Liver (tissue), 9 donors: ENCODE measurements around the gene PRAMEF17. TPM values are rescaled to one million over a fixed set of nuclear protein-coding genes. Genes with fewer than 3 reads are reported as not detected.
"Not testable (repeated sequence)": the region's sequence is repeated elsewhere in the genome, so short reads cannot be mapped to it uniquely, and the experiment has no call there.

ENCODE experiments used
- DNase-seq: peaks from one replicate; pipeline ENCODE4 v3.0.0-alpha.2; 2017; ENCODE audit warnings: low spot score
- H3K27ac ChIP-seq, 2 donors: one replicate each; pipeline ENCODE4 v1.7.0; 2013; ENCODE audit warnings: inconsistent platforms in 2 of 2, low read length in 2 of 2, control low read depth in 1 of 2, low read depth in 1 of 2, mild to moderate bottlenecking in 1 of 2
- H3K27me3 ChIP-seq, 4 donors: one replicate each; pipeline versions ENCODE4 v1.6.1 to v1.7.0; 2013; ENCODE audit warnings: low read length in 3 of 4, inconsistent platforms in 1 of 4, mild to moderate bottlenecking in 1 of 4, moderate library complexity in 1 of 4; ENCODE audit not compliant: control insufficient read depth in 4 of 4, insufficient read depth in 4 of 4
- H3K36me3 ChIP-seq, 4 donors: one replicate each; pipeline versions ENCODE4 v1.6.1 to v1.7.0; 2013; ENCODE audit warnings: low read length in 3 of 4, mild to moderate bottlenecking in 3 of 4, low read depth in 1 of 4, moderate library complexity in 1 of 4; ENCODE audit not compliant: control insufficient read depth in 4 of 4, insufficient read depth in 3 of 4
- H3K4me1 ChIP-seq, 4 donors: one replicate each; pipeline versions ENCODE4 v1.6.1 to v1.7.0; 2013; ENCODE audit warnings: low read length in 3 of 4, mild to moderate bottlenecking in 3 of 4, moderate library complexity in 1 of 4; ENCODE audit not compliant: control insufficient read depth in 4 of 4, insufficient read depth in 4 of 4
- H3K4me3 ChIP-seq, 3 donors: one replicate each; pipeline versions ENCODE4 v1.6.1 to v1.7.0; 2013; ENCODE audit warnings: low read length in 3 of 3, control low read depth in 1 of 3, low read depth in 1 of 3, mild to moderate bottlenecking in 1 of 3
- H3K9ac ChIP-seq, 2 donors: one replicate each; pipeline ENCODE4 v1.7.0; 2013; ENCODE audit warnings: low read length in 2 of 2, mild to moderate bottlenecking in 2 of 2, moderate library complexity in 2 of 2, control low read depth in 1 of 2, low read depth in 1 of 2
- H3K9me3 ChIP-seq, 4 donors: one replicate each; pipeline versions ENCODE4 v1.6.1 to v1.7.0; 2013; ENCODE audit warnings: low read length in 3 of 4; ENCODE audit not compliant: control insufficient read depth in 4 of 4
- CTCF ChIP-seq: fragments of 150-350 bp; IDR thresholded peaks from 2 replicates; pipeline ENCODE4 v1.5.1; 2017; ENCODE audit warnings: improper control_type of control experiment, low read depth, low read length; ENCODE audit not compliant: missing input control
- RAD21 ChIP-seq, 2 donors: IDR thresholded peaks; 2 replicates each; pipeline ENCODE4 v1.6.1; 2016; ENCODE audit warnings: antibody characterized with exemption in 2 of 2, mild to moderate bottlenecking in 2 of 2
- WGBS: extraction: QIAGEN DNeasy Blood & Tissue Kit; methylation state at CpG from one replicate; pipeline ENCODE4 v1.1.7; 2013; 5-methylcytosine and 5-hydroxymethylcytosine counted together
- polyA plus RNA-seq, 2 donors: library from polyadenylated mRNA; stranded (reverse) in 1 of 2; unstranded in 1 of 2; fragments of 200-250 nt in 1 of 2; fragments of >200 nt in 1 of 2; fragmentation: Nextera tagmentation in 1 of 2; extraction: Ambion mirVana in 1 of 2; gene quantifications; one replicate each; pipeline versions ENCODE4 v1.2.1 to v1.2.3, GENCODE V29; 2013 to 2015
- total RNA-seq, 2 donors: library from RNA; depleted of rRNA; stranded (reverse); fragments of >200 nt; gene quantifications; one replicate each; pipeline ENCODE4 v1.2.3, GENCODE V29; 2014
- donor health status: healthy.
- donor health status: healthy.
- donor health status: healthy.
- donor health status: healthy.
- donor health status: healthy.

Gene PRAMEF17
- total RNA-seq: not detected
- polyA plus RNA-seq: not detected

GRCh38 chr1:13389332-13389731 is at the start of gene PRAMEF17:
PRAMEF17 (plus strand) TSS chr1:13389632; CDS start chr1:13389658, 26 bp downstream.
- H3K27me3 ChIP-seq, H3K4me1 ChIP-seq, DNase-seq, H3K36me3 ChIP-seq, H3K9me3 ChIP-seq, H3K27ac ChIP-seq, H3K9ac ChIP-seq, H3K4me3 ChIP-seq: not testable (repeated sequence)

GRCh38 chr1:13342496-13342895 is 46.9 kb upstream of the PRAMEF17 start:
- not testable (repeated sequence) for H3K36me3 ChIP-seq, H3K27me3 ChIP-seq, DNase-seq, H3K27ac ChIP-seq, H3K9ac ChIP-seq, H3K4me1 ChIP-seq, H3K4me3 ChIP-seq, H3K9me3 ChIP-seq
- WGBS: 82% methylated on average over 8 of the region's 8 CpGs

GRCh38 chr1:13347034-13347433 is 42.4 kb upstream of the PRAMEF17 start, which contains the start of gene PRAMEF14:
PRAMEF14 (minus strand) TSS chr1:13347134; CDS start chr1:13345314, 1,820 bp downstream.
- not testable (repeated sequence) for H3K4me1 ChIP-seq, H3K4me3 ChIP-seq, H3K9me3 ChIP-seq, H3K27me3 ChIP-seq, H3K27ac ChIP-seq, H3K9ac ChIP-seq, DNase-seq, H3K36me3 ChIP-seq
- 68% methylated on average over 7 of the region's 7 CpGs for whole genome bisulfite sequencing

- DNase-seq, H3K27ac ChIP-seq, H3K4me3 ChIP-seq, H3K9ac ChIP-seq, H3K27me3 ChIP-seq, H3K9me3 ChIP-seq, H3K4me1 ChIP-seq, H3K36me3 ChIP-seq: not testable (repeated sequence)
- 90% methylated on average over 8 of the region's 8 CpGs for WGBS
Observed at GRCh38 chr1:13353476-13353875, 36.0 kb upstream of the PRAMEF17 start.

- WGBS: 15% methylated on average over 2 of the region's 9 CpGs
- TF ChIP-seq RAD21 (IDR thresholded peaks at IDR 0.05): peak; percentile 27 to 33
- H3K36me3 ChIP-seq, DNase-seq, H3K9me3 ChIP-seq, H3K27ac ChIP-seq, H3K4me3 ChIP-seq, H3K27me3 ChIP-seq, H3K4me1 ChIP-seq, H3K9ac ChIP-seq: not testable (repeated sequence)
Observed at GRCh38 chr1:13354475-13354874, 35.0 kb upstream of the PRAMEF17 start.

GRCh38 chr1:13356774-13357173 is 32.7 kb upstream of the PRAMEF17 start:
- H3K27me3 ChIP-seq, H3K4me3 ChIP-seq, H3K9me3 ChIP-seq, H3K4me1 ChIP-seq, H3K27ac ChIP-seq, H3K9ac ChIP-seq, H3K36me3 ChIP-seq, DNase-seq: not testable (repeated sequence)
- WGBS: 2% methylated on average over 5 of the region's 5 CpGs
- TF ChIP-seq RAD21 (IDR thresholded peaks at IDR 0.05) (peak; percentile 70 to 75), CTCF (peak; percentile 58)

GRCh38 chr1:13362364-13362763 is 27.1 kb upstream of the PRAMEF17 start:
- H3K9ac ChIP-seq, DNase-seq, H3K9me3 ChIP-seq, H3K27ac ChIP-seq, H3K36me3 ChIP-seq, H3K4me3 ChIP-seq, H3K4me1 ChIP-seq, H3K27me3 ChIP-seq: not testable (repeated sequence)
- WGBS: 100% methylated on average over 1 of the region's 7 CpGs

GRCh38 chr1:13364928-13365327 is 24.5 kb upstream of the PRAMEF17 start:
- H3K27ac ChIP-seq, H3K27me3 ChIP-seq, H3K9ac ChIP-seq, H3K4me1 ChIP-seq, H3K9me3 ChIP-seq, DNase-seq, H3K36me3 ChIP-seq, H3K4me3 ChIP-seq: not testable (repeated sequence)
- WGBS: 81% methylated on average over 3 of the region's 4 CpGs
